Inflammatory macrophage (primary cell): ENCODE measurements around the gene IQSEC3.

Experiments used
- DNase-seq, 2 donors: peaks; one replicate each; pipeline ENCODE4 v3.0.0-alpha.2; 2020 to 2022

IQSEC3 gene

GRCh38 chr12:80681-81190 is 14.2 kb downstream of the IQSEC3 start:
- DNase-seq = no peak

- no peak for DNase-seq
Measured at GRCh38 chr12:82740-83139, 16.2 kb downstream of the IQSEC3 start.

GRCh38 chr12:84056-84455 is 17.5 kb downstream of the IQSEC3 start:
- DNase-seq = no peak

GRCh38 chr12:85191-85666 is 18.7 kb downstream of the IQSEC3 start:
- no peak for DNase-seq

- DNase-seq = no peak
Measured at GRCh38 chr12:87315-87714, 20.7 kb downstream of the IQSEC3 start.

- DNase-seq = no peak
Measured at GRCh38 chr12:87856-88255, 21.3 kb downstream of the IQSEC3 start.

- DNase-seq = no peak
Measured at GRCh38 chr12:89653-90052, 23.1 kb downstream of the IQSEC3 start.

- DNase-seq = no peak
Measured at GRCh38 chr12:91213-91612, 24.6 kb downstream of the IQSEC3 start.

- peak; percentile 74 to 84 for DNase-seq
Measured at GRCh38 chr12:93266-94005, 26.9 kb downstream of the IQSEC3 start.

- no peak for DNase-seq
Measured at GRCh38 chr12:96543-96942, 30.0 kb downstream of the IQSEC3 start.

- no peak for DNase-seq
Measured at GRCh38 chr12:98924-99352, 32.4 kb downstream of the IQSEC3 start.

GRCh38 chr12:99605-100004 is 33.0 kb downstream of the IQSEC3 start:
- DNase-seq = no peak

GRCh38 chr12:101969-102878 is 35.7 kb downstream of the IQSEC3 start:
- no peak for DNase-seq

GRCh38 chr12:102879-103168 is 36.3 kb downstream of the IQSEC3 start:
- DNase-seq = no peak

GRCh38 chr12:103169-103981 is 36.8 kb downstream of the IQSEC3 start:
- no peak for DNase-seq

GRCh38 chr12:104551-105081 is 38.0 kb downstream of the IQSEC3 start:
- DNase-seq = peak in 1 of 2 donors; percentile 14

- no peak for DNase-seq
Measured at GRCh38 chr12:105696-106095, 39.1 kb downstream of the IQSEC3 start.

GRCh38 chr12:106118-106591 is 39.6 kb downstream of the IQSEC3 start:
- DNase-seq = no peak

GRCh38 chr12:108594-108993 is 42.0 kb downstream of the IQSEC3 start:
- DNase-seq = no peak

GRCh38 chr12:109446-109845 is 42.9 kb downstream of the IQSEC3 start:
- DNase-seq = no peak

GRCh38 chr12:109872-110271 is 43.3 kb downstream of the IQSEC3 start:
- no peak for DNase-seq
